ENCODE data around the gene ERBB4. TPM values are rescaled to one million over a fixed set of nuclear protein-coding genes. Genes with fewer than 3 reads are reported as not detected.

The ERBB4 gene
- total and polyA plus RNA-seq, 7 experiments from 2014 or later, result not detected

GRCh38 chr2:212547716-212548454 is 9.3 kb upstream of the ERBB4 start:
- Histone ChIP-seq H3K27ac (ENCODE audit: low read depth, low read length) (no peak overlapping the region), H3K9me3 (ENCODE audit: control insufficient read depth in 2 of 3, low read length in 3 of 3) (no peaks in the 10 kb centered on the region), H3K36me3 (ENCODE audit: control insufficient read depth in 2 of 3, insufficient read depth in 3 of 3, low read length in 3 of 3) (no peaks in the 10 kb centered on the region), H3K27me3 (ENCODE audit: control insufficient read depth in 2 of 2, insufficient read depth in 2 of 2, low read length in 2 of 2) (no peaks in the 10 kb centered on the region), H3K4me3 (ENCODE audit: low read length) (no peak overlapping the region), H3K4me1 (ENCODE audit: control insufficient read depth in 2 of 2, insufficient read depth in 2 of 2, low read length in 2 of 2) (no peaks in the 10 kb centered on the region)
- no peaks in the 10 kb centered on the region for H3K4me1 Mint-ChIP-seq
- no peak overlapping the region for H3K4me3 Mint-ChIP-seq
- ChIA-PET CTCF (no interaction called here), POLR2A (no interaction called here)
- H3K27ac Mint-ChIP-seq, result no peak overlapping the region
- peaks cover 0 to 11% (median 0%) of the 10 kb centered on the region in 5 donors for H3K27me3 Mint-ChIP-seq
- DNase-seq (no peak), ATAC-seq (no peak)
- intact Hi-C loops (cut with micrococcal nuclease), result no loop called here
- H3K9me3 Mint-ChIP-seq, result peaks cover 0 to 4% (median 0%) of the 10 kb centered on the region in 11 donors
- H3K36me3 Mint-ChIP-seq, result no peaks in the 10 kb centered on the region

DNA sequence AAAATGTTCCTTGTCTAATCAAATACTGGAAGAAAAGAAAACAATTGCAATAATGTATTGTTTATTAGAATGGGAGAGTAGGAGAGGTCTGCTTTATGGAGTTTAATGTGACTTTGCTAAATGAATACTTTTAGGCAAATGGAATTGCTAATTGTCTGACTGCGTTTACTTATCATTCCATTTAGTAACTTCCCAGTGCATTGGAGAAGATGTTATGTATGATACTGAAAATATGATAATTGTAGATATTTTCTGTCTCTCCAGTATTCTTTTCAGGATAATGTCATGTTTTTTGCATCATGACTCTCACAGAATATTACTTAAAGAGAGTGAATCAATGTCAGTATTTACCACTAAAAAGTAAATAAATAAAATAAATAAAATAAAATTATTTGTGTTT is 8.1 kb upstream of the ERBB4 start:
- no peaks in the 10 kb centered on the region for H3K9me3 ChIP-seq (ENCODE audit: control insufficient read depth in 2 of 3, low read length in 3 of 3)
- ChIA-PET POLR2A (interaction anchor here (0.8 kb wide), 1 partner anchor 64 kb away, joined by 3 read pairs; no protein-coding TSS in a partner anchor), CTCF (no interaction called here)
- intact Hi-C loops (cut with micrococcal nuclease), result no loop called here
- Mint-ChIP-seq H3K4me3 (no peak overlapping the region), H3K27ac (no peak overlapping the region), H3K27me3 (peaks cover 0 to 23% (median 10%) of the 10 kb centered on the region in 5 donors), H3K9me3 (peaks cover 0 to 4% (median 0%) of the 10 kb centered on the region in 11 donors), H3K4me1 (no peaks in the 10 kb centered on the region), H3K36me3 (no peaks in the 10 kb centered on the region)
- no peak for ATAC-seq
- no peaks in the 10 kb centered on the region for H3K36me3 ChIP-seq (ENCODE audit: control insufficient read depth in 2 of 3, insufficient read depth in 3 of 3, low read length in 3 of 3)
- no peak overlapping the region for H3K27ac ChIP-seq (ENCODE audit: low read depth, low read length)
- no peak for DNase-seq
- no peaks in the 10 kb centered on the region for H3K27me3 ChIP-seq (ENCODE audit: control insufficient read depth in 2 of 2, insufficient read depth in 2 of 2, low read length in 2 of 2)
- no peaks in the 10 kb centered on the region for H3K4me1 ChIP-seq (ENCODE audit: control insufficient read depth in 2 of 2, insufficient read depth in 2 of 2, low read length in 2 of 2)
- H3K4me3 ChIP-seq (ENCODE audit: low read length), result no peak overlapping the region

DNA sequence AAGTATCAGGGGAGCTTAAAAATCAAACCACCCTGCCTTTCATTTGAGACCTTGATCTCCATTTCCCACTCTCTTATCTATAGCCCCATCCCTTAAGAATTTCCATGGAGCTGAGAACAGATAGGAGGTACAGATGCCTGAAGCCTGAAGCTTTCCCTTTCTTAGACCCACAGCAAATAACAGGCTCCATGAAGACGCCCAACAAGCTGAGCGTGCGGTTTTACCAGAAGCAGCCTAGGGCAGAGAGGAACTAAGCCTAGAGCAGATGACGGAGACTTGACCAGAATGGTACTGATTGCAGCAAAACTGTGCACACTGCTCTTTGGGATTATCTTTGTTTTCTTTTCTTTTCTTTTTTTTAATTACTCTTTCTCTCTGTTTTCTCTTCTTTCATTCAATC is 1.7 kb upstream of the ERBB4 start:
- Histone ChIP-seq H3K27me3 (ENCODE audit: control insufficient read depth in 2 of 2, insufficient read depth in 2 of 2, low read length in 2 of 2) (peaks cover 0 to 9% of the 10 kb centered on the region in 2 donors), H3K4me1 (ENCODE audit: control insufficient read depth in 2 of 2, insufficient read depth in 2 of 2, low read length in 2 of 2) (no peaks in the 10 kb centered on the region), H3K9me3 (ENCODE audit: control insufficient read depth in 2 of 3, low read length in 3 of 3) (no peaks in the 10 kb centered on the region), H3K36me3 (ENCODE audit: control insufficient read depth in 2 of 3, insufficient read depth in 3 of 3, low read length in 3 of 3) (no peaks in the 10 kb centered on the region), H3K4me3 (ENCODE audit: low read length) (no peak overlapping the region), H3K27ac (ENCODE audit: low read depth, low read length) (no peak overlapping the region)
- H3K4me3 Mint-ChIP-seq, result no peak overlapping the region
- peaks cover 0 to 18% (median 10%) of the 10 kb centered on the region in 7 donors for H3K4me1 Mint-ChIP-seq
- no peak for DNase-seq
- ChIA-PET POLR2A (no interaction called here), CTCF (no interaction called here)
- H3K27ac Mint-ChIP-seq, result no peak overlapping the region
- intact Hi-C loops (cut with micrococcal nuclease), result no loop called here
- H3K9me3 Mint-ChIP-seq, result peaks cover 0 to 11% (median 2%) of the 10 kb centered on the region in 11 donors
- peaks cover 45 to 62% (median 54%) of the 10 kb centered on the region in 5 donors for H3K27me3 Mint-ChIP-seq
- ATAC-seq, result no peak
- H3K36me3 Mint-ChIP-seq, result peaks cover 0 to 2% (median 0%) of the 10 kb centered on the region in 5 donors

DNA sequence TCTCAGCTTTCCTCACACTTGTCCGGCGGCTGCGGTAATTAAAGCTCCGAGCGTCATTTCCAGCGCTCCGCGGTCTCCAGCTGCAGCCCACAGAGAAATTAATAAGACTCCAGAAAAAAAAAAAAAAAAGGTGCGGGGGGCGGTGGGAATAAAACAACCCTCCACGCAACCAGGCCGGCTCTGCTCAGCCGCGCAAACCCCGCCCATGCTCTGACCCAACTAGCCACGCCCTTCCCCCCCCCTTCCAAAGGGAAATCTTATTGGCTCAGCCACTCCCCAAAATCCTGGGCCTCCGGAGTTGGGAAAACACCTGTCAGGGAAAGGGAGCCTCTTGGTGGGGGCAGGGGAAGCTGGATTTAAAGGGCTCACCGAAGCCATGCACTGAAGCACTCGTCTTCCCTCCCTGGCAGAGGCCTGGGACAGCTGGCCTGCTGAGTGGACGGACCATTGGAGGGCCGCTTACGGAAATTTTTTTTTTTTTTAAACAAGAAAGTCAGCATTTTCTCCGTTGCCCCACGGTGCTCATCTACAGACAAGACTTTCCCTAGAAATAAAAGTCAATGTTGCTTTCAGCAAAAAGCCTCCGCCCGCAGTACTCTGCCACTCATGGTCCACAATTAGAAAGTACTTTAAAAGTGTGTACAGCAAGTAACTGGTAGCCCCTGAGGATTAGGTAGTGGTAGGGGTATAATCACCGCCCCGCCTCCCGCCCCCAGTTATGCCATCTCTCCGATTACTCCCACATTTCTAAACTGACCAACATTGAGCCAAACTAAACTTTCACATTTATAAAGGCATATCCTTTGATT is 674 bp upstream of the ERBB4 start:
- H3K27ac Mint-ChIP-seq, result no peak overlapping the region

GRCh38 chr2:212537726-212538304 is 787 bp downstream of the ERBB4 start:
- H3K9me3 Mint-ChIP-seq, result peaks cover 0 to 9% (median 2%) of the 10 kb centered on the region in 11 donors
- peak overlapping the region in 4 of 10 donors; percentile 23 to 42 (median 33) for H3K4me3 Mint-ChIP-seq
- no peaks in the 10 kb centered on the region for H3K9me3 ChIP-seq (ENCODE audit: control insufficient read depth in 2 of 3, low read length in 3 of 3)
- peaks cover 0 to 2% (median 0%) of the 10 kb centered on the region in 5 donors for H3K36me3 Mint-ChIP-seq
- H3K4me1 ChIP-seq (ENCODE audit: control insufficient read depth in 2 of 2, insufficient read depth in 2 of 2, low read length in 2 of 2), result no peaks in the 10 kb centered on the region
- H3K4me1 Mint-ChIP-seq, result peaks cover 0 to 18% (median 10%) of the 10 kb centered on the region in 7 donors
- H3K36me3 ChIP-seq (ENCODE audit: control insufficient read depth in 2 of 3, insufficient read depth in 3 of 3, low read length in 3 of 3), result no peaks in the 10 kb centered on the region
- CTCF ChIA-PET, result no interaction called here
- ATAC-seq (no peak), DNase-seq (peak in 1 of 9 donors; percentile 20)
- H3K27ac Mint-ChIP-seq, result no peak overlapping the region
- intact Hi-C loops (cut with micrococcal nuclease), result no loop called here
- H3K27ac ChIP-seq (ENCODE audit: low read depth, low read length), result no peak overlapping the region
- POLR2A ChIA-PET, result no interaction called here
- H3K27me3 Mint-ChIP-seq, result peaks cover 56 to 74% (median 62%) of the 10 kb centered on the region in 5 donors
- H3K4me3 ChIP-seq (ENCODE audit: low read length), result no peak overlapping the region
- peaks cover 0 to 12% of the 10 kb centered on the region in 2 donors for H3K27me3 ChIP-seq (ENCODE audit: control insufficient read depth in 2 of 2, insufficient read depth in 2 of 2, low read length in 2 of 2)

More for the DNA sequence above, 674 bp upstream of the ERBB4 start:
- Histone ChIP-seq H3K36me3 (ENCODE audit: control insufficient read depth in 2 of 3, insufficient read depth in 3 of 3, low read length in 3 of 3) (no peaks in the 10 kb centered on the region), H3K9me3 (ENCODE audit: control insufficient read depth in 2 of 3, low read length in 3 of 3) (no peaks in the 10 kb centered on the region), H3K4me3 (ENCODE audit: low read length) (no peak overlapping the region), H3K27ac (ENCODE audit: low read depth, low read length) (no peak overlapping the region), H3K4me1 (ENCODE audit: control insufficient read depth in 2 of 2, insufficient read depth in 2 of 2, low read length in 2 of 2) (no peaks in the 10 kb centered on the region), H3K27me3 (ENCODE audit: control insufficient read depth in 2 of 2, insufficient read depth in 2 of 2, low read length in 2 of 2) (peaks cover 0 to 10% of the 10 kb centered on the region in 2 donors)
- ATAC-seq (no peak), DNase-seq (no peak)
- POLR2A ChIA-PET, result no interaction called here
- intact Hi-C loops (cut with micrococcal nuclease), result no loop called here
- peaks cover 0 to 11% (median 2%) of the 10 kb centered on the region in 11 donors for H3K9me3 Mint-ChIP-seq
- H3K36me3 Mint-ChIP-seq, result peaks cover 0 to 2% (median 0%) of the 10 kb centered on the region in 5 donors
- CTCF ChIA-PET, result no interaction called here
- H3K27me3 Mint-ChIP-seq, result peaks cover 51 to 68% (median 59%) of the 10 kb centered on the region in 5 donors
- H3K4me3 Mint-ChIP-seq, result peak overlapping the region in 4 of 10 donors; percentile 25 to 65 (median 49)
- peaks cover 0 to 18% (median 10%) of the 10 kb centered on the region in 7 donors for H3K4me1 Mint-ChIP-seq

DNA sequence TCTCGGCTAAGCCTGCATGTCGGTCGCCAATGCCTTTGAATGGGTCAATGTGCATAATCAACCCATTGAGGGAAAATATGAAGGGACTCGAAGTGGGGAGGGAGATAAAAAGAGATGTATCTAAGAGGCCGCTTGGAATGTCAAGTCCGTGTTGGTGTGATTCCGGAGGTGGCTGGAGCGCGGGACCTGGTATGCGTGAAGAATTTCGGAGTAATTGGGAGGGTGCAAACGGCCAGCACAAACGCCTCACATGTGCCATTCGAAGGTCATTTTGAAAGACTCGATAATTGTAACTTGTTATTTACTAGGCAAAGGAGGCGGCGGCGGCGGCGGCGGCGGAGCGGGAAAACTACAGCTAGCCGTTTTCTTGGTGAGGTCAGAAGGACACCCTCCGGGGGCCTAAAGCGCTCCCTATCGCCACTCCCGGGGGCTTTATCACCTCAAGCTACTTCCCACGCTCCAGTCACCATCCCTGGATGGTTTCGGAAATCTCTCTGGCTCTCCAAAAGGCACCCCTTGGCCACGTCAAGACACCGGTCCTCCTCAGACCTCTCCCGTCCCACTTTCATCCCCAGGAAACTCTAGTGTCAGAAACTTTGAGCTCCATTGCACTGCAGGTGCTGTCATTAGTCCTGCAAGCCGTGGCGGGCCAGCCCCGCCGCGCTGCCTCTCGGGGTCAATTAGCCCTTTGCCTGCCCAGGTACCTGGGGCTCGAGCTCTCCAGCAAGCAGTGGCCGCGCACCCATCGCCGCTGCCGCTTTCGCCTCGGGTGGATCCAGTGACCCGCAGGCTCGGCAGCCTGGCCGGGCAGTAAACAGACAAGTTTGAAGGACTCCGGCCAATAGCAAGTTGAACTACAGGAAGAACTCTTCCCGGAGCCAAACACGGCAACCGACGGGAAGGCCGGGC is 1.5 kb downstream of the ERBB4 start:
- intact Hi-C loops (cut with micrococcal nuclease), result no loop called here
- Mint-ChIP-seq H3K9me3 (peaks cover 0 to 9% (median 2%) of the 10 kb centered on the region in 11 donors), H3K27me3 (peaks cover 50 to 70% (median 59%) of the 10 kb centered on the region in 5 donors), H3K4me1 (peaks cover 0 to 18% (median 10%) of the 10 kb centered on the region in 7 donors), H3K4me3 (peak overlapping the region in 5 of 10 donors; percentile 3 to 55 (median 29)), H3K27ac (no peak overlapping the region), H3K36me3 (peaks cover 0 to 2% (median 0%) of the 10 kb centered on the region in 5 donors)
- ATAC-seq (no peak), DNase-seq (peak in 1 of 9 donors; percentile 21)
- POLR2A ChIA-PET, result no interaction called here
- Histone ChIP-seq H3K4me1 (ENCODE audit: control insufficient read depth in 2 of 2, insufficient read depth in 2 of 2, low read length in 2 of 2) (no peaks in the 10 kb centered on the region), H3K36me3 (ENCODE audit: control insufficient read depth in 2 of 3, insufficient read depth in 3 of 3, low read length in 3 of 3) (no peaks in the 10 kb centered on the region), H3K27me3 (ENCODE audit: control insufficient read depth in 2 of 2, insufficient read depth in 2 of 2, low read length in 2 of 2) (peaks cover 0 to 16% of the 10 kb centered on the region in 2 donors), H3K9me3 (ENCODE audit: control insufficient read depth in 2 of 3, low read length in 3 of 3) (no peaks in the 10 kb centered on the region), H3K4me3 (ENCODE audit: low read length) (no peak overlapping the region), H3K27ac (ENCODE audit: low read depth, low read length) (no peak overlapping the region)
- CTCF ChIA-PET, result no interaction called here
